Nucleus accumbens (tissue), 56 donors: Measurements from ENCODE around the gene KCNG3.
"Not testable (repeated sequence)": the region's sequence is repeated elsewhere in the genome, so short reads cannot be mapped to it uniquely, and the experiment has no call there.

Source experiments
- DNase-seq, 56 donors: peaks; one replicate each; lab custom pipeline; 2025; lab: John Stamatoyannopoulos, UW

KCNG3 gene

GRCh38 chr2:42436370-42436769 is 57.4 kb downstream of the KCNG3 start:
- no peak for DNase-seq

DNA sequence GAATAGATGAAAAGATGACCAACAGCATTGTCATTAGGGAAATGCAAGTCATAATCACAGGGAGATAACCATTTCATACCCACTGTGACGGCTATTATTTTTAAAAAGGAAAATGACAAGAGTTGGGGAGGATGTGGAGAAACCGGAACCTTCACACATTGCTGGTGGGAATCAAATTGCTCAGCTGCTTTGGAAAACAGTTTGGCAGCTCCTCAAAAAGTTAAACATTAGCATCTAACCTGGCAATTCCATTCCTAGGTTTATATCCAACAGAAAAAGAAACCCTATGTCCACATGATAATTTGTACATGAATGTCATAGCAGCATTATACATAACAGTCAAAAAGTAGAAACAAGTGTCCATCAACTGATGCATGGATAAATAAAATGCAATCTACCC is 58.2 kb downstream of the KCNG3 start:
- DNase-seq: no peak

DNA sequence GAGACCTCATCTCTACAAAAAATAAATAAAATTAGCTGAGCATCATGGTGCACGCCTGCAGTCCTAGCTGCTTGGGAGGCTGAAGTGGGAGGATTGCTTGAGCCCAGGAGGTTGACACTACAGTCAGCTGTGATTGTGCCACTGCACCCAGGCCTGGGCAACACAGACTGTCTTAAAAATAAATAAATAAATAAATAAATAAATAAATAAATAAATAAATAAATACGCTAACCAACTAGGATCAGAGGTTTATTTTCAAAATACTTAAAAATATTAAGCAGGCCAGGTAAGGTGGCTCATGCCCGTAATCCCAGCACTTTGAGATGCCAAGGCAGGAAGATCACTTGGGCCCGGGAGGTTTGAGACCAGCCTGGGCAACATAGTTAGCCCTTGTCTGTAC is 63.6 kb downstream of the KCNG3 start:
- DNase-seq: no peak

- no peak for DNase-seq
Measured at GRCh38 chr2:42429352-42429751, 64.4 kb downstream of the KCNG3 start.

GRCh38 chr2:42425697-42426096 is 68.1 kb downstream of the KCNG3 start:
- no peak for DNase-seq

GRCh38 chr2:42424033-42424432 is 69.7 kb downstream of the KCNG3 start:
- no peak for DNase-seq

DNA sequence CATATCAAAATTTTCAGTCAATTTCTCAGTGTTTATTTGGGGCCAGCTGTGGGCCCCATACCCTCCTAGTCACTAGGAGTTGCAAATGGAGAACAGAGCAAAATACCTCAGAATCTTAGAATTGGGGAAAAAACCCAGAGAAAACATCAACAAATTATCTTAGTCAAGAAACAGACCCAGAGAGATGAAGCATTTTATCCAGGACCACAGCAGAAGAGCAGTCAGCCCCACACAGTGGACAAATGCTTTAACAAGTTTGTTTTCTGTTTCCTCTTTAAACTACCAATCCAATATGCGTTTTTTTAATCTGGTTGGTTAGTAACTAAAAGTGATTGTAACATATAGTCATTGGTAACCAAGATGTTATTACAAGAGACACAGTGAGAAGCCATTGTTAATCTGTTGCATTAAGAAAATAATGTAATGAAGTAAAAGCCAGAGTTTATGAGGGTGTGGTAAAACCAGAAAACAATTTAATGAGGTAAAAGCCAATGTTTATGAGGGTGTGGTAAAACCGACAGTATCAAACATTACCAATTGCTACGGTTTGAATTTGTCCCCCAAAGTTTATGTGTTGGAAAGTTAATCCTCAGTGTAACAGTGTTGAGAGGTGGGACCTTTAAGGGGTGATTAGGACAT is 72.1 kb downstream of the KCNG3 start:
- DNase-seq: no peak

- no peak for DNase-seq
Measured at GRCh38 chr2:42421157-42421485, 72.7 kb downstream of the KCNG3 start.

DNA sequence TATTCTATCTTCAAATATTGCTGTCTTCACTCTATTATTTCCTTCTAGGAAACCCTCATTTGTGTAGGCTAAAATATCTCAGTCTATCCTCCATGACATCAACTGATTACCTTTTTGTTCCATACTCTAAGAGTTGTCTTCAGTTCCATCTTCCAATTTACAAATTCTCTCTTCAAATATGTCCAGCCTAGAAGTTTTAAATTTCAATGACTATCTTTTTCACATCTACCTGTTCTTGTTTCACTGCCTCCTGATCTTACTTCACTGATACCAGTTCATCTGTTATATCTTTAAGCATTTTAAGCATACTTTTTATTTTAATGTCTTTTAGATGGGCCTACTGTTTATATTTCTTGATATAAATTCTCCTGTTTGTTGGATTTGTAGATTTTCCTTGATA is 79.1 kb downstream of the KCNG3 start:
- DNase-seq: no peak

DNA sequence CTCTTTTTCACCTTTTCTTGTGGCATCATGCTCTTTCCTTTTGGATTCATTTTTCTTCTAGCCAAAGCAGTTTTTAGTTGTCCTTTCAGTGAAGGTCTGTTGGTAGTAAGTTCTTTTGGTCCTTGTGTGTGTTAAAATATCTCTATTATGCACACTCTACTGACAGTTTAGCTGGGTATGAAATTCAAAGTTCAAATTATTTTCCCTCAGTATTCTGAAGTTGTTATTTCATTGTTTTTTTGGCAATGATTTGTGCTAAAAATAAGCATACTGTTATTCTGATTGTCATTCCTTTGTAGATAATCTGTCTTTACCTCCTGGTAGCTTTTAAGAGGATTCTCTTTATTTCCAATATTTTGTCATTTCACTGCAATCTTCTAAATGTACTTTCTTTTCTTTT is 79.6 kb downstream of the KCNG3 start:
- DNase-seq: no peak

- DNase-seq: no peak
Measured at GRCh38 chr2:42410742-42411514, 82.9 kb downstream of the KCNG3 start.

- no peak for DNase-seq
Measured at GRCh38 chr2:42408009-42408408, 85.8 kb downstream of the KCNG3 start.

DNA sequence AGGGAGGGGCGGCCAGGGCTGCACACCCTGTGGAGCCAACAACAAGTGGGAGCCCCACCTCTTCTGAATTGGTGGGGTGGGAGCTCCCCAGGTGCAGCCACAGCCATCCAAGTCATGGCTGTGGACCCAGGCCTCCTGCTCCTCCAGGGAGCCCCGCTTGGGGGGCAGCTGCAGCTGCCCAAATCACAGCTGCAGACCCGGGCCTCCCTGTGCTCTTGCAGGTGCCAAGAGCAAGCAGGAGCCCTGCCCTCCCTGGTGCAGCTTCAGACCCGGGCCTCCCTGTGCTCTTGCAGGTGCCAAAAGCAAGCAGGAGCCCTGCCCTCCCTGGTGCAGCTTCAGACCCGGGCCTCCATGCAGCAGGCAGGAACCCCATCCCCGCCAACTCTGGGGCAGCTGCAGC is 86.3 kb downstream of the KCNG3 start:
- DNase-seq: no peak

- DNase-seq: no peak
Measured at GRCh38 chr2:42404676-42405075, 89.1 kb downstream of the KCNG3 start.

DNA sequence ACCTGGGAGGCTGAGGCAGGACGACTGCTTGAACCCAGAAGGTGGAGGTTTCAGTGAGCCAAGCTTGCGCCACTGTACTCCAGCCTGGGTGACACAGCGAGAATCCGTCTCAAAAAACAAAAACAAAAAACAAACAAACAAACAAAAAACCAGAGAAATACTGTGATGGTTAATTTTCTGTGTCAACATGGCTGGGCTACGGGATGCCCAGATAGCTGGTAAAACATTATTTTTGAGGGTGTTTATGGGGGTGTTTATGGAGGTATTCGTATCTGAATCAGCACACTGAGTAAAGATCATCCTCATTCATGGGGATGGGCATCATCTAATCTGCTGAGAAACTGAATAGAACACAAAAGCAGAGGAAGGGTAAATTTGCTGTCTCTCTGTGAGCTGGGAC is 92.0 kb downstream of the KCNG3 start:
- no peak for DNase-seq

GRCh38 chr2:42398052-42398451 is 95.7 kb downstream of the KCNG3 start:
- DNase-seq: not testable (repeated sequence)

DNA sequence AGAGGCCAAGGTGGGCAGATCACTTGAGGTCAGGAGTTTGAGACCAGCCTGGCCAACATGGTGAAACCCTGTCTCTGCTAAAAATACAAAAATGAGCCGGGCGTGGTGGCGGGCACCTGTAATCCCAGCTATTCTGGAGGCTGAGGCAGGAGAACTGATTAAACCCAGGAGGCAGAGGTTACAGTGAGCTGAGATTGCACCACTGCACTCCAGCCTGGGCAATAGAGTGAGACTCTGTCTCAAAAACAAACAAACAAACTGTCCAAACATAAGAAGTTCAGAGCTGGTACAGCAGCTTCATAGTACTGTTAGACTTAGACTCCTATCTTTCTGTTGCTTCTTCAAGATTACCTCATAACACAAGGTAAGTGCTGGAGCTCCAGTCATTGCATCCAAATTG is 100.5 kb downstream of the KCNG3 start:
- DNase-seq: not testable (repeated sequence)

DNA sequence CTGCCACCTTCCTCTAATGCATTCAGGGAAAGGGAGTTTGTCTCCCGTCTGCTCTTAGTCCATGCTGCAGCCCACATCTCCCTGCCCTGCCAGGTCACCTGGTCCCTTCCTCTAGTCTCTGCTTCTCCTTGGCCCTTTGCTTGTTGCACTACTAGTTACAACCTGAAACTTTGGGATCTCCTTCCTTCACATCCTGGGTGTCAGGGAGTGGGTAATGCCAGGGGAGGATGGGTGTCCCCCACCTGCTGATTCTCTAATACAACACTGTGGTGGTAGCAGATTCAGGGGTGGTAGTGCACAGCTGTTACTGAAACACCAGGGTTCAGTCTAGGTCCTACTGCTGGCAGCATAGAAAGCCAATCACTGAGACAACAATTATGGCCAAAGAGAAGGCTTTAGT is 101.6 kb downstream of the KCNG3 start:
- no peak for DNase-seq
